IPS DF 19.7 (cell line): ENCODE measurements around the gene KIAA1549.

Experiments used
- DNase-seq: peaks from one replicate; pipeline ENCODE4 v3.0.0-alpha.2; 2013; ENCODE audit warnings: low read depth, low spot score

KIAA1549 gene

GRCh38 chr7:138885383-138886147 lies 95.6 kb downstream of the KIAA1549 start:
- no peak for DNase-seq

GRCh38 chr7:138882249-138882648 lies 98.9 kb downstream of the KIAA1549 start:
- DNase-seq: no peak

DNA sequence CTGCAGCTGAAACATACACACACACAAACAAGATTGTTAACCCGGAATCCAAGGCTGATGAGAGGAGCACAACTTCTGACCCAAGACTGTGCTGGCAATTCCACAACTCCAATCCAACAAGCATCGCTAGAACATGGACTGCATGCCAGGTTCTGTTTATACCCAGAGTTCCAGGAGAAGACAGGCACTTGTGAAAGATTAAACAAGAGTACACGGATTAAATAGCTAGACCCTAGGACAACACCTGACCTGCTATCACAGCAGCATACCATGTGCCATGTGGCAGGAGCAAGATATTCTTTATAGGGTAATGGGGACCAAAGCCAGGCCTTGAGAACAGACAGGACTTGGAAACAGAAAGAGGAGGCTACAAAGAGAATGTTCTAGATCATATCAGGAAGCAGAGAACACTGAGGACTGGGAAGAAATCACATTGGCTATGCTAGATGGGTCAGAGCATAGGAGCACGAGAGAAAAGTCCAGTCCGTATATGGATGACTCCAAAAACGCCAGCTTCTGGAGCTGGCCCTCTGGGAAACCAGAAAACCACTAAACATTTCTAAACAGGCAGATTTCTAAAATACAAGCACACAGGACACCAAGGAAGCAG lies 99.5 kb downstream of the KIAA1549 start:
- no peak for DNase-seq

- DNase-seq: no peak
These were observed 100.2 kb downstream of the KIAA1549 start for GRCh38 chr7:138880881-138881578.

DNA sequence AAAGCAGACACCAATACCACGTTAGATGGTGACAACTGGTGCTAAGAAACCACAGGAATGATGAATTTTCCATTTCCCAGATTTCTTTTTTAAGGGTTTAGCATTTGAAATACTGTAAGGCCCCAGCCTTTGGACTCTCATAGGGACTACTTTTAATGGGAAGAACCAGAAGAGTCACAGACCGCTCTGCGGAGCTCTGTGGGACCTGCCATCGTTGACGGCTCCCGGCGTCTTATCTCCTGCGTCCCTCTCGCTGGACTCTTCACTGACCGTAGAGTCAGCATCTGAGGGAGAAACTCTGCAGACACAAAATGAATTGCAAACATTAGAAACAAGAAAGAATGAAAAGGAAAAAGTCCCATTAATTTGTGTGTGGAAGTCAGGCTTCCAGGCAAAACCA lies 101.8 kb downstream of the KIAA1549 start:
- no peak for DNase-seq

DNA sequence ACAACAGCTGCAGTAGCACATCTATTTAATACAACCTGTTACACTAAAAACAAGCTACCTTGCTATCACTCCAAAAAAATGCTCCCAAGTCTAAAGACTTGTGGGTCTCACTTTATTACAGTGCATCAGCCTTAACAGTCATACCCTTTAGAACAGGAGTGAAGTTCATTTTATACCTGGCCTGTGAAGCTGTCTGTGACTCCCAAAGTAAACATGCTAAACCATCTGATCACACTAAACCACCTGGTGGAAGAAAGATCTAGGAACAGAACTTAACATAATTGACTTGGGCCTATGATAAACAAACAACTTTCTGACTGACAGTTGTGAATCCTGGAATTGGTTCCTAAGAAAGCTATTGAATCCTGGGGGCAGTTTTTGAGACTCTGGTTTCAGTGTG lies 102.3 kb downstream of the KIAA1549 start:
- DNase-seq: no peak

- DNase-seq: no peak
These were observed 103.1 kb downstream of the KIAA1549 start for GRCh38 chr7:138878051-138878450.

DNA sequence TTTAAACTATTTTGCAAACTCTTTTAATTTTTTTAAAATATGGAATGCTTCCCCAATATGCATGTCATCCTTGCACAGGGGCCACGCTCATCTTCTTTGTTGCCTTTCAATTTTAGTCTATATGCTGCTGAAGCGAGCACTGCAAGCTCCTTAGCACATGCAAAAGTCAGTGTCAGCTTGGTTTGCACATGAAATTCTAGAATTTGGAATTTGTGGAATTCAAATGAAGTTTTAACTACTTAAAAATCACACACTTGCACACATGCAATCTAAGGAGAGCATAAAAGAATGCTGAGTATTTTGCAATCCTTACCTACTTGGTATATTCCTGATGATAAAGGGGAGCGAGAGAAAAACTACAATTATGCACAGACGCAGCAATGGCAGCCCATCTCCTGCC lies 104.9 kb downstream of the KIAA1549 start:
- no peak for DNase-seq

DNA sequence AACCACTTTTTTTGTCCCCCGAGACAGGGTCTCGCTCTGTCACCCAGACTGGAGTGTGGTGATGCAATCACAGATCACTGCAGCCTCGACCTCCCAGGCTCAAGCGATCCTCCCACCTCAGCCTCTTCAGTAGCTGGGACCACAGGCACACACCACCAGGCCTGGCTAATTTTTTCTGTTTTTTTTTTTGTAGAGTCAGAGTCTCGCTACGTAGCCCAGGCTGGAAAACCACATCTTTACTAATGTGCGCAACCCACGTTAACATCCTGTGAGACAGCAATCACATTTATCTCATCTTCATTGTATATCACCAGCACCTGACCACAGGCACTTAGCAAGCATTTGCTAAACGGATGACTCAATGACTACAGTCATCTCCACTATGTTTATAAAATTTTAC lies 105.4 kb downstream of the KIAA1549 start:
- DNase-seq: no peak

DNA sequence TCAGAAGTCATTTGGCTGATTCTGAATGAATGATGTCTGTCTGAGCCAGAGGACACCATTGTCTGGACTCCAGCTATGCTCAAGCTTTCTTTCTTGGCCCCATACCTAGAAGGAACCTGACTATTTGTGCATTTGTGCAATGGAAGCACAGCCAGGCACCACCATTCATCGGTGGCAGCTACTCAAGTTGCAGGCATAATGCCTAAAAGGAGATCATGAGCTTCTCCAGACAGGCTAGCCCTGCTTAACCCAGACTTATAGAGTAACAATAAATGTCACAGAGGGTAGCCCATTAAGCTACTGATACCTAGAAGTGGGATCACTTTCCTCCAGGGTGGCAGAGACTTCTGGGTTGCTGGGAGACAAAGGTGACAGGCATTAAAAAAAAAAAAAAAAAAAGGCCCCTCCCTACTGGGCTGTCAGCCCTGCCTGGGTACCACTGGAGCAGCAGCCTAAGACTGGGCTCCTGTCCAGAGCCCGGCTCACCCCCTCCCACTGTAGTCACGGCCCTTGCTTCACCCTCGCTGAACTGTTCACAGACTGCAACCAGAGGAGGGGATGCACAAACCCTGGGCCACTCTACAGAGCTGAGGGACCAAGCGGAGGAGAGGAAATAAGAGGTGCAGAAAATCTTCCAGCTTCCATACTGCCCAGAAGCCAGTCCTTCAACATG lies 107.8 kb downstream of the KIAA1549 start:
- DNase-seq: no peak

DNA sequence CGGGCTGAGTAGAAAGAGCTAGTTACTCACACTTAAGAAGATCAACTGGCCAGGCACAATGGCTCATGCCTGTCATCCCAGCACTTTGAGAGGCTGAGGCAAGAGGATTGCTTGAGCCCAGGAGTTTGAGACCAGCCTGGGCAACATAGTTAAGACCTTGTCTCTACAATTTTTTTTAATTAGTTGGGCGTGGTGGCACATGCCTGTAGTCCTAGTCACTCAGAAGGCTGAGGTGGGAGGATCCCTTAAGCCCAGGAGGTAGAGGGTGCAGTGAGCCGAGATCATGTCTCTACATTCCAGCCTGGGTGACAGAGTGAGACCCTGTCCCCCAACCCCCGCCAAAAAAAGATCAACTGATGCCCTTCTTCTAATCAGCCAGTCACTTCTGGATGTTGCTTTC lies 108.6 kb downstream of the KIAA1549 start:
- DNase-seq: no peak

- DNase-seq: no peak
These were observed 109.4 kb downstream of the KIAA1549 start for GRCh38 chr7:138871814-138872090.

GRCh38 chr7:138871065-138871813 lies 110.0 kb downstream of the KIAA1549 start:
- DNase-seq: no peak

DNA sequence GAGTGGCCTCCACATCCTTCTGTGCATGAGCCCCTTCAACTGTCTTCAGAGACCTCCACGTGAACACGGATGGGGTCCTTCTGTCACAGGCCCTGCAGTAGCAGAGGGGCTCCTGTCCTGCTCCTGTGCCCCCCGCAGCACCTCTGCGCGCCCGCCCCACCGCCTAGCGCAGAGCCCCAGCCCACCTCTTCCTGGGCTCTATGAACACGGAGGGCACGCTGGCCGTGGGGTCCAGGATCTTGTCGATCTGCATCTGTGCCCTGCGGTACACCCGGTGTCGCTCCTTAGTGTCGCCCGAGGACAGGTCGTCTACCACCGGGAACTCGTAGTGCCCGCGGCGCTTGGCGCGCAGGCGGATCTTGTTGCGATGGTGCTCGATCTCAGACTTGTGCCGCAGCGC lies 111.8 kb downstream of the KIAA1549 start:
- DNase-seq: no peak

GRCh38 chr7:138868711-138869110 lies 112.5 kb downstream of the KIAA1549 start:
- no peak for DNase-seq

DNA sequence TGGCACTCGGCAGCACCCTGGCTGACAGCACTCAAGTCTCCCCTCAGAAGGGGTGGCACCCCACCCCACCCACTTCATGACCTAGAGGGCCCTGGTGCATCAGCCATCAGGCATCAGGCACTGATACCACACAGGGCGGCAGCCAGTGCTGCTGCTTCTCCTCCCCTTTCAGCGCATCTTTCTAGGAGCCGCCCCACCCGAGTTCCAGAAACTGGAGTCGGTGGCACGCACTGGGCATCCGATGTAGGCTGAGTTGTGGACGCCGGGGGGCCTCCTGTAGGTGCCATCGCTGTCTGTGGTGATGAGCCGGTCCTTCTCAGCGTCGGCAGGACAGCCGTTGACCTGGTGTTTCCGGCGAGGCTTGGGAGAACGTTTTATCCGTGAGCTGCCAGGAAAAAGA lies 113.4 kb downstream of the KIAA1549 start:
- no peak for DNase-seq

DNA sequence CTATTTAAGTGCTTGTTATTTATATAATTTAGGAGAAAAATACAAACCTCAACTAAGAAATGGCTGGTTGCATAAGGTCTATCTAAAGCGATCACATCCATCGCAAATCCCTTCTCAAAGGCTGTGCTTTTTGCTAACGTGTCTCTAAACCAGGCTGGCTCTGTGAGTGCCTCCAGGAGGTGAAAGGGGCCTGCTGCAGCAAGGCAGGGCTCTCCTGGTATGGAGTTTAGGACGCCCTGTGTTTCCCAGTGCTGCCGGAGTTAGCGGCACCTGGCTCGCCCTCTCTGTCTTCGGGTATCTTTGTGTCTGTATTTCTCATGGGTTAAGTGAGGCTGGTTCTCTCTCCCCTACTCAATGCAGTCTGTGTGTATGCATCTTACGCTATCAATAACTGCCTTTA lies 114.8 kb downstream of the KIAA1549 start:
- DNase-seq: no peak

GRCh38 chr7:138865843-138866242 lies 115.3 kb downstream of the KIAA1549 start:
- no peak for DNase-seq

DNA sequence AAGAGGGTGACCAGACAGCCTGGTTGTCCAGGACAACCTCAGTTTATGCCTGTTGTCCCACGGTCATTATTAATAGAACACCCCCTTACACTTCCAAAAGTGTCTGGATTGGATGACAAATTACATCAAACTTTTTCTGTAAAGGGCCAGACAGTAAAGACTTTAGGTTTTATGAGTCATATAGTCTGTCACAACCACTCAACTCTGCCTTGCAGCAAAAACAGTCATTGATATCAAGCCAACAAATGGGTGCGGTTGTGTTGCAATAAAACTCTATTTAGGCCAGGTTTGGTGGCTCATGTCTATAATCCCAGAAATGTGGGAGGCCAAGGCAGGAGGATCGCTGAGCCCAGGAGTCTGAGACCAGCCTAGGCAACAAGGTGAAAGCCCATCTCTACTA lies 116.5 kb downstream of the KIAA1549 start:
- DNase-seq: no peak

DNA sequence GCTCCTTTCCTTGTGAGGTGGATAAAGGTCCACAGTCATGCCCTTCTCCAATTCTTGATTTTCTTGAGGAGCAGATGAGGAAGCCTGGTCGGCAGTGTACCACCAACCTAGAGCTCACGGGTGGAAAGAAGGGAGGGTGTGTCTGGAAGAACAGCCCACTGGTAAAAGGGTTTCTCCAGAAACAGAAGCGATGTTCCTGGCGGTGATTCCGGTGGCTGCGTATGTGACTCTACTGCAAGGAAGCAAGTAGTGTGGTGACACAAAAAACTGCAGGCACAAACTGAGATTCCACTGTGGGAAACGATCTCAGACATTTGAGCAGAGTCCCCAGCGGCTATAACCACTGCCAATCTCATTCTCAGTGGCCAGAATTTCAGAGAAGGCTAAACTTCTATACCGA lies 117.3 kb downstream of the KIAA1549 start:
- no peak for DNase-seq

- DNase-seq: no peak
These were observed 120.1 kb downstream of the KIAA1549 start for GRCh38 chr7:138861051-138861450.

GRCh38 chr7:138857728-138858127 lies 123.5 kb downstream of the KIAA1549 start:
- DNase-seq: no peak
